Measurements from ENCODE around the gene ZNF664.

DNA sequence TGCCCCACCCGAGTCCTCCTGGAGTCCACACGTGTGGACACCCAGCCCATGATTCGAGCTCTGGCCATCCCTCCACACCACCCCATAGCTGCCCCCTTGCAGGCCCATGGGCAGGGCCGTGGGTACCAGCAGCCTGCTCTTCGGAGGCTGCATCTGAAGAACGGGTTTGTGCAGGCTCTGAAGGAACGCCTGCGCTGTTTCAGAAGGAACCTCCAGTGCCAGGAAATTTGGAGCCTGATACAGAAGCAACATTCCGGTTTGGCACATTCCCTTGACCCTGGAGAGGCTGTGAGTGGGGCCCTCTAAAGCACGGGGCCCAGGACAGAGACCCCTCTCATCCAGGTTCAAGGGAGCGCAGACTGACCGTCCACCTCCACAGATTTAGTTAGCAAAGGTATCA, 57.0 kb downstream of the ZNF664 start:
- TF ChIP-seq, protein P1, sequence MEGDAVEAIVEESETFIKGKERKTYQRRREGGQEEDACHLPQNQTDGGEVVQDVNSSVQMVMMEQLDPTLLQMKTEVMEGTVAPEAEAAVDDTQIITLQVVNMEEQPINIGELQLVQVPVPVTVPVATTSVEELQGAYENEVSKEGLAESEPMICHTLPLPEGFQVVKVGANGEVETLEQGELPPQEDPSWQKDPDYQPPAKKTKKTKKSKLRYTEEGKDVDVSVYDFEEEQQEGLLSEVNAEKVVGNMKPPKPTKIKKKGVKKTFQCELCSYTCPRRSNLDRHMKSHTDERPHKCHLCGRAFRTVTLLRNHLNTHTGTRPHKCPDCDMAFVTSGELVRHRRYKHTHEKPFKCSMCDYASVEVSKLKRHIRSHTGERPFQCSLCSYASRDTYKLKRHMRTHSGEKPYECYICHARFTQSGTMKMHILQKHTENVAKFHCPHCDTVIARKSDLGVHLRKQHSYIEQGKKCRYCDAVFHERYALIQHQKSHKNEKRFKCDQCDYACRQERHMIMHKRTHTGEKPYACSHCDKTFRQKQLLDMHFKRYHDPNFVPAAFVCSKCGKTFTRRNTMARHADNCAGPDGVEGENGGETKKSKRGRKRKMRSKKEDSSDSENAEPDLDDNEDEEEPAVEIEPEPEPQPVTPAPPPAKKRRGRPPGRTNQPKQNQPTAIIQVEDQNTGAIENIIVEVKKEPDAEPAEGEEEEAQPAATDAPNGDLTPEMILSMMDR (conservative IDR thresholded peaks at IDR 0.05; ENCODE audit: low read depth, low read length) = no peak
- TF ChIP-seq EZH2phosphoT487 (IDR thresholded peaks at IDR 0.05; ENCODE audit: borderline replicate concordance, low read length) (no peak), EZH2 (IDR thresholded peaks at IDR 0.05; ENCODE audit: low read length, unreplicated experiment) (no peak)
